ENCODE results near the gene OBSL1. TPM values are rescaled to one million over a fixed set of nuclear protein-coding genes. Genes with fewer than 3 reads are reported as not detected.
A peak's percentile ranks its signal among the peaks of the same experiment; 100 is the strongest.

OBSL1 gene
- total RNA-seq, 1 donor from 2014 or later = 87.0 TPM

- no peak overlapping the region for H3K4me3 ChIP-seq (ENCODE audit: low read depth, low read length)
These were observed 39.0 kb downstream of the OBSL1 start for GRCh38 chr2:219532378-219532649.

GRCh38 chr2:219531639-219532377 lies 39.5 kb downstream of the OBSL1 start:
- TF ChIP-seq CTCF (conservative IDR thresholded peaks at IDR 0.05; ENCODE audit: low read depth, low read length) = no peak
- H3K4me3 ChIP-seq (ENCODE audit: low read depth, low read length) = no peak overlapping the region
- DNase-seq (ENCODE audit: low read depth) = no peak

More at GRCh38 chr2:219532378-219532649, 39.0 kb downstream of the OBSL1 start:
- no peak for TF ChIP-seq CTCF (conservative IDR thresholded peaks at IDR 0.05; ENCODE audit: low read depth, low read length)
- no peak for DNase-seq (ENCODE audit: low read depth)

GRCh38 chr2:219530048-219530963 lies 41.0 kb downstream of the OBSL1 start:
- DNase-seq (ENCODE audit: low read depth) = no peak
- H3K4me3 ChIP-seq (ENCODE audit: low read depth, low read length) = peak overlapping the region; percentile 16
- peak; percentile 98 for TF ChIP-seq CTCF (conservative IDR thresholded peaks at IDR 0.05; ENCODE audit: low read depth, low read length)

- no peak for TF ChIP-seq CTCF (conservative IDR thresholded peaks at IDR 0.05; ENCODE audit: low read depth, low read length)
- H3K4me3 ChIP-seq (ENCODE audit: low read depth, low read length) = no peak overlapping the region
- no peak for DNase-seq (ENCODE audit: low read depth)
These were observed 43.9 kb downstream of the OBSL1 start for GRCh38 chr2:219527472-219527871.

- no peak overlapping the region for H3K4me3 ChIP-seq (ENCODE audit: low read depth, low read length)
- no peak for TF ChIP-seq CTCF (conservative IDR thresholded peaks at IDR 0.05; ENCODE audit: low read depth, low read length)
- no peak for DNase-seq (ENCODE audit: low read depth)
These were observed 44.3 kb downstream of the OBSL1 start for GRCh38 chr2:219527076-219527394.

GRCh38 chr2:219526320-219527075 lies 44.8 kb downstream of the OBSL1 start:
- no peak for TF ChIP-seq CTCF (conservative IDR thresholded peaks at IDR 0.05; ENCODE audit: low read depth, low read length)
- H3K4me3 ChIP-seq (ENCODE audit: low read depth, low read length) = no peak overlapping the region
- no peak for DNase-seq (ENCODE audit: low read depth)
